Left lung (tissue), 10 donors: ENCODE data around the gene OR2T5. TPM values are rescaled to one million over a fixed set of nuclear protein-coding genes. Genes with fewer than 3 reads are reported as not detected.
"Not testable (repeated sequence)": the region's sequence is repeated elsewhere in the genome, so short reads cannot be mapped to it uniquely, and the experiment has no call there.

ENCODE experiments used
- ATAC-seq: fragments of 200-7000 bp; cut with Tn5 transposase; one replicate; pipeline ENCODE4 v1.9.1; 2020; ENCODE audit warnings: moderate library complexity
- DNase-seq, 4 donors: peaks; one replicate each; pipeline ENCODE4 v3.0.0-alpha.2; 2013 to 2020
- H3K27ac ChIP-seq, 2 donors: fragments of 200-600 bp; sonication (generic) in 1 of 2; one replicate each; pipeline versions ENCODE4 v1.5.0 to v1.8.0; 2020 to 2021
- H3K27me3 ChIP-seq, 2 donors: fragments of 200-600 bp; sonication (generic) in 1 of 2; one replicate each; pipeline versions ENCODE4 v1.5.0 to v1.8.0; 2020 to 2021
- H3K36me3 ChIP-seq, 2 donors: fragments of 200-600 bp; sonication (generic) in 1 of 2; one replicate each; pipeline versions ENCODE4 v1.5.0 to v1.8.0; 2020 to 2021
- H3K4me1 ChIP-seq, 2 donors: fragments of 200-600 bp; one replicate each; pipeline ENCODE4 v1.8.0; 2021
- H3K4me3 ChIP-seq, 2 donors: fragments of 200-600 bp; sonication (generic) in 1 of 2; one replicate each; pipeline versions ENCODE4 v1.5.0 to v1.8.0; 2020 to 2021; ENCODE audit warnings: mild to moderate bottlenecking in 1 of 2
- H3K9me3 ChIP-seq, 2 donors: fragments of 200-600 bp; sonication (generic) in 1 of 2; one replicate each; pipeline versions ENCODE4 v1.5.0 to v1.8.0; 2020 to 2021
- intact Hi-C, 2 donors: fragments of 100-400 bp; cut with DNase I; formaldehyde crosslinking; loops; one replicate each; pipeline versions ENCODE4 v1.11.2 to v1.14.2; 2022
- polyA plus RNA-seq, 6 donors: library from polyadenylated mRNA; unstranded; fragments of 120-200 nt; gene quantifications; one replicate each; pipeline ENCODE4 v1.2.1, GENCODE V29; 2013; ENCODE audit not compliant: insufficient read length in 6 of 6
- total RNA-seq, 2 donors: library from RNA; stranded (reverse); fragmentation: NEBNext Ultra II Directional; extraction: Animal tissue kit (Norgen Biotek cat#: 25700); gene quantifications; one replicate each; pipeline ENCODE4 v1.2.1, GENCODE V29; 2021
- TF ChIP-seq, protein P1 (sequence below), 2 donors: fragments of 200-600 bp; sonication (generic) in 1 of 2; IDR thresholded peaks; one replicate each; pipeline versions ENCODE4 v1.5.0 to v1.8.0; 2021; ENCODE audit warnings: antibody characterized with exemption in 2 of 2
- donor health status: DM: no; HTN: yes; CAD: no.
- donor health status: DM: no; HTN: no; CAD: no.

Gene OR2T5
- total and polyA plus RNA-seq, 8 donors, result not detected

- H3K36me3 ChIP-seq, result no peaks in the 10 kb centered on the region
- peaks cover 0 to 2% of the 10 kb centered on the region in 2 donors for H3K9me3 ChIP-seq
- TF ChIP-seq, protein P1, sequence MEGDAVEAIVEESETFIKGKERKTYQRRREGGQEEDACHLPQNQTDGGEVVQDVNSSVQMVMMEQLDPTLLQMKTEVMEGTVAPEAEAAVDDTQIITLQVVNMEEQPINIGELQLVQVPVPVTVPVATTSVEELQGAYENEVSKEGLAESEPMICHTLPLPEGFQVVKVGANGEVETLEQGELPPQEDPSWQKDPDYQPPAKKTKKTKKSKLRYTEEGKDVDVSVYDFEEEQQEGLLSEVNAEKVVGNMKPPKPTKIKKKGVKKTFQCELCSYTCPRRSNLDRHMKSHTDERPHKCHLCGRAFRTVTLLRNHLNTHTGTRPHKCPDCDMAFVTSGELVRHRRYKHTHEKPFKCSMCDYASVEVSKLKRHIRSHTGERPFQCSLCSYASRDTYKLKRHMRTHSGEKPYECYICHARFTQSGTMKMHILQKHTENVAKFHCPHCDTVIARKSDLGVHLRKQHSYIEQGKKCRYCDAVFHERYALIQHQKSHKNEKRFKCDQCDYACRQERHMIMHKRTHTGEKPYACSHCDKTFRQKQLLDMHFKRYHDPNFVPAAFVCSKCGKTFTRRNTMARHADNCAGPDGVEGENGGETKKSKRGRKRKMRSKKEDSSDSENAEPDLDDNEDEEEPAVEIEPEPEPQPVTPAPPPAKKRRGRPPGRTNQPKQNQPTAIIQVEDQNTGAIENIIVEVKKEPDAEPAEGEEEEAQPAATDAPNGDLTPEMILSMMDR (IDR thresholded peaks at IDR 0.05), result no peak
- peak in 1 of 4 donors; percentile 45 for DNase-seq
- no peaks in the 10 kb centered on the region for H3K27me3 ChIP-seq
- intact Hi-C loops, result no loop called here
- H3K27ac ChIP-seq, result no peak overlapping the region
- no peak for ATAC-seq
- H3K4me1 ChIP-seq, result no peaks in the 10 kb centered on the region
- no peak overlapping the region for H3K4me3 ChIP-seq
Observed at GRCh38 chr1:248521856-248522255, 33.5 kb downstream of the OR2T5 start.

DNA sequence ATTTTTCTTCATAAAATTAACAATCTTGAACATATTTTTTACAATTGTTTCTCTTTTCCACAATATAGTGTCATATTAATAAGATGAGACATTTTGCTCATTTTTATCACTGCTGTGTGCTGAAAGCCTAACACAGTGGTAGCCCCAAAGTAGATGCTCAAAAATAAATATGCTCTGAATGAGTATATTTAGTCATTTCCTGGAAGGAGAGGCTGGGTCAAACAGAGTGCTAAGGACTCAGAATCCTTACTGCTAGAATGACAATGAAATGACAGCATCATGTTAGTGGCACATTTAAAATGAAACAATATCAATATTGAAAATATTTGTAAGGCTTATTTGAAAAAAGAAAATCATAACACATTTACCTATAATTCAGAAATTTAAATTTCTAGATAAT is 49.1 kb downstream of the OR2T5 start:
- DNase-seq, result not testable (repeated sequence)

More for the DNA sequence above, 49.1 kb downstream of the OR2T5 start:
- ATAC-seq, H3K36me3 ChIP-seq, H3K4me1 ChIP-seq, intact Hi-C loops, H3K27ac ChIP-seq, H3K27me3 ChIP-seq, H3K9me3 ChIP-seq, H3K4me3 ChIP-seq: not testable (repeated sequence)

Other genes starting within 250 kb of the OR2T5 start
- not detected for gene OR2T33, start 210.6 kb upstream of the OR2T5 start, total RNA-seq
- not detected for gene OR2T33, start 210.6 kb upstream of the OR2T5 start, polyA plus RNA-seq
- not detected for gene OR2T12, start 185.2 kb upstream of the OR2T5 start, total RNA-seq
- gene OR2T12, start 185.2 kb upstream of the OR2T5 start, polyA plus RNA-seq, result under 1 TPM in 4 of 6 donors, not detected in 2; 0.03 to 0.07 (median 0.05) TPM
- not detected for gene OR2M7, start 164.0 kb upstream of the OR2T5 start, total RNA-seq
- not detected for gene OR2M7, start 164.0 kb upstream of the OR2T5 start, polyA plus RNA-seq
- not detected for gene OR14C36, start 139.8 kb upstream of the OR2T5 start, total RNA-seq
- not detected for gene OR14C36, start 139.8 kb upstream of the OR2T5 start, polyA plus RNA-seq
- gene OR2T4, start 126.9 kb upstream of the OR2T5 start, total RNA-seq, result not detected
- gene OR2T4, start 126.9 kb upstream of the OR2T5 start, polyA plus RNA-seq, result not detected
- not detected for gene OR2T6, start 112.8 kb upstream of the OR2T5 start, total RNA-seq
- not detected for gene OR2T6, start 112.8 kb upstream of the OR2T5 start, polyA plus RNA-seq
- not detected for gene OR2T1, start 85.5 kb upstream of the OR2T5 start, total RNA-seq
- gene OR2T1, start 85.5 kb upstream of the OR2T5 start, polyA plus RNA-seq, result not detected
- gene OR2T2, start 43.0 kb upstream of the OR2T5 start, total RNA-seq, result not detected
- not detected for gene OR2T2, start 43.0 kb upstream of the OR2T5 start, polyA plus RNA-seq
- gene OR2T3, start 15.2 kb upstream of the OR2T5 start, total RNA-seq, result not detected
- gene OR2T3, start 15.2 kb upstream of the OR2T5 start, polyA plus RNA-seq, result not detected
- gene OR2G6, start 19.5 kb downstream of the OR2T5 start, total RNA-seq, result not detected
- gene OR2G6, start 19.5 kb downstream of the OR2T5 start, polyA plus RNA-seq, result under 1 TPM in 4 of 6 donors, not detected in 2; 0.04 to 0.06 (median 0.04) TPM
- not detected for gene OR2T29, start 74.2 kb downstream of the OR2T5 start, total RNA-seq
- not detected for gene OR2T29, start 74.2 kb downstream of the OR2T5 start, polyA plus RNA-seq
- not detected for gene OR2T34, start 86.2 kb downstream of the OR2T5 start, total RNA-seq
- gene OR2T34, start 86.2 kb downstream of the OR2T5 start, polyA plus RNA-seq, result not detected
- gene OR2T10, start 109.1 kb downstream of the OR2T5 start, total RNA-seq, result not detected
- not detected for gene OR2T10, start 109.1 kb downstream of the OR2T5 start, polyA plus RNA-seq
- gene OR2T11, start 146.5 kb downstream of the OR2T5 start, total RNA-seq, result not detected
- gene OR2T11, start 146.5 kb downstream of the OR2T5 start, polyA plus RNA-seq, result under 1 TPM in 1 of 6 donors, not detected in 5; 0.04 TPM
- not detected for gene OR2T35, start 156.7 kb downstream of the OR2T5 start, total RNA-seq
- not detected for gene OR2T35, start 156.7 kb downstream of the OR2T5 start, polyA plus RNA-seq
- gene OR2T27, start 166.9 kb downstream of the OR2T5 start, total RNA-seq, result not detected
- gene OR2T27, start 166.9 kb downstream of the OR2T5 start, polyA plus RNA-seq, result not detected
- not detected for gene OR14I1, start 214.2 kb downstream of the OR2T5 start, total RNA-seq
- not detected for gene OR14I1, start 214.2 kb downstream of the OR2T5 start, polyA plus RNA-seq